OCI-LY7 (cell line): Measurements from ENCODE around the gene CTBP1. TPM values are rescaled to one million over a fixed set of nuclear protein-coding genes. Genes with fewer than 3 reads are reported as not detected.
"Not testable (repeated sequence)": the region's sequence is repeated elsewhere in the genome, so short reads cannot be mapped to it uniquely, and the experiment has no call there.

Source experiments
- BruUV-seq: library from RNA; stranded (reverse); fragments of 400-500 nt; replicated peaks from 2 replicates; lab custom pipeline; 2021; lab: Mats Ljungman, UMichigan
- CTCF ChIA-PET: fragments of 300-600 bp; sonication (Branson Sonifier 250); formaldehyde crosslinking; loops from one replicate; lab custom pipeline; 2022; ENCODE audit warnings: antibody characterized with exemption; ENCODE audit not compliant: unreplicated experiment; lab: Charles Lee
- POLR2A ChIA-PET: fragments of 300-600 bp; sonication (Branson Sonifier 250); formaldehyde crosslinking; loops from one replicate; lab custom pipeline; 2022; ENCODE audit warnings: antibody characterized with exemption; lab: Charles Lee
- DNase-seq: peaks from one replicate; pipeline ENCODE4 v3.0.0-alpha.2; 2015; ENCODE audit warnings: low spot score
- H2AFZ ChIP-seq: fragments of 200-600 bp; sonication (generic), shearing (Covaris generic); 2 replicates; pipeline ENCODE4 v1.6.1; 2014; ENCODE audit warnings: mild to moderate bottlenecking, antibody characterized with exemption, low read length, moderate library complexity
- H3K27ac ChIP-seq: fragments of 200-600 bp; sonication (generic); 2 replicates; pipeline ENCODE4 v1.5.1; 2014; ENCODE audit warnings: mixed run types, low read depth, mild to moderate bottlenecking, moderate library complexity, low read length, inconsistent platforms; ENCODE audit not compliant: poor library complexity, severe bottlenecking
- H3K36me3 ChIP-seq: fragments of 200-600 bp; sonication (generic); 2 replicates; pipeline ENCODE4 v1.6.1; 2014; ENCODE audit warnings: mild to moderate bottlenecking, antibody characterized with exemption, low read length, moderate library complexity, mixed read lengths; ENCODE audit not compliant: insufficient read depth
- H3K4me1 ChIP-seq: fragments of 200-600 bp; sonication (generic); 2 replicates; pipeline ENCODE4 v1.5.1; 2014; ENCODE audit warnings: mild to moderate bottlenecking, low read length; ENCODE audit not compliant: insufficient read depth, poor library complexity, severe bottlenecking
- H3K4me2 ChIP-seq: fragments of 200-600 bp; sonication (generic); 2 replicates; pipeline ENCODE4 v1.6.1; 2014; ENCODE audit warnings: mild to moderate bottlenecking, low read length
- H3K4me3 ChIP-seq: fragments of 200-600 bp; sonication (generic); 2 replicates; pipeline ENCODE4 v1.5.1; 2014; ENCODE audit warnings: mild to moderate bottlenecking, low read depth, low read length; ENCODE audit not compliant: poor library complexity, severe bottlenecking
- H3K79me2 ChIP-seq: fragments of 200-600 bp; sonication (generic); 2 replicates; pipeline ENCODE4 v1.6.1; 2016; ENCODE audit warnings: low read depth, mild to moderate bottlenecking, low read length, moderate library complexity, mixed read lengths; ENCODE audit not compliant: insufficient read depth
- H3K9me2 ChIP-seq: fragments of 200-600 bp; sonication (generic); 2 replicates; pipeline ENCODE4 v1.6.1; 2016; ENCODE audit warnings: mild to moderate bottlenecking, low read length, mixed read lengths; ENCODE audit not compliant: insufficient read depth
- H3K9me3 ChIP-seq: fragments of 200-600 bp; sonication (generic); 2 replicates; pipeline ENCODE4 v1.6.1; 2014; ENCODE audit warnings: mild to moderate bottlenecking, mixed run types, low read length, mixed read lengths
- H4K20me1 ChIP-seq: fragments of 200-600 bp; sonication (generic); 2 replicates; pipeline ENCODE4 v1.6.1; 2014; ENCODE audit warnings: mild to moderate bottlenecking, antibody characterized with exemption, low read length, moderate library complexity, mixed read lengths; ENCODE audit not compliant: insufficient read depth
- CTCF ChIP-seq: fragments of 200-600 bp; sonication (generic); conservative IDR thresholded peaks from 2 replicates; pipeline ENCODE4 v1.5.1; 2014; ENCODE audit warnings: mild to moderate bottlenecking, antibody characterized with exemption, low read length, moderate library complexity, mixed read lengths
- EZH2phosphoT487 ChIP-seq: fragments of 200-600 bp; sonication (generic); IDR thresholded peaks from 2 replicates; pipeline ENCODE4 v1.6.1; 2018; ENCODE audit warnings: low read depth, borderline replicate concordance, mild to moderate bottlenecking, mixed run types, antibody characterized with exemption, low read length, moderate library complexity, mixed read lengths
- intact Hi-C: fragments of 100-400 bp; cut with micrococcal nuclease; formaldehyde crosslinking; loops from one replicate; pipeline ENCODE4 v1.10.0; 2022; ENCODE audit not compliant: unreplicated experiment
- total RNA-seq, 2 experiments: library from RNA; depleted of rRNA in 1 of 2; stranded (reverse); fragments of >200 nt in 1 of 2; shearing (Covaris generic) in 1 of 2; gene quantifications; 2 replicates each; pipeline ENCODE4 v1.2.3, GENCODE V29; 2014 to 2022

CTBP1 gene
- total RNA-seq, 2 experiments from 2014 or later: 238 to 311 TPM

GRCh38 chr4:1239141-1239949 lies 9.6 kb downstream of the CTBP1 start:
- POLR2A ChIA-PET: no interaction called here
- CTCF ChIA-PET: interaction anchor here (0.5 kb wide), 1 partner anchor 49 kb away, joined by 3 read pairs; no protein-coding TSS in a partner anchor
- Histone ChIP-seq H3K9me2 (no peaks in the 10 kb centered on the region), H2AFZ (no peak overlapping the region), H3K4me3 (no peak overlapping the region), H3K36me3 (peaks cover 58% of the 10 kb centered on the region), H3K4me1 (no peaks in the 10 kb centered on the region), H3K79me2 (peaks cover 23% of the 10 kb centered on the region), H3K9me3 (no peaks in the 10 kb centered on the region), H3K27ac (no peak overlapping the region), H3K4me2 (no peak overlapping the region), H4K20me1 (no peaks in the 10 kb centered on the region)
- intact Hi-C loops: no loop called here
- DNase-seq: no peak
- TF ChIP-seq CTCF (no peak), EZH2phosphoT487 (no peak)
- no TSS peak for BruUV-seq

DNA sequence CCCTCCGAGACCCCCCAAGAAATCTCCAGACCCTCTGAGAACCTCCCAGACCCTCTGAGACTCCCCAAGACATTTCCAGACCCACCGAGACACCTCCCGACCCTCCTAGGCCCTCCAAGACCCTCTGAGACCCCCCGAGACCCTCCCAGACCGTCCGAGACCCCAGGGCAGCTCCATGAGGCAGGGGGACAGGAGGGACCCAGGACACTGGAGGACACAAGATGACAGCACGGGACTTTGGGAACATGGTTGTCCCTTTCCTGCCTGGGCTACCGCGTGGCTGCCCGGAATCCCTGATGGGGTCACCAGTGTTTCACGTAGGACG lies 10.3 kb downstream of the CTBP1 start:
- TF ChIP-seq EZH2phosphoT487: no peak
- no peak for TF ChIP-seq CTCF
- Histone ChIP-seq H3K4me2 (no peak overlapping the region), H3K4me1 (no peaks in the 10 kb centered on the region), H2AFZ (no peak overlapping the region), H3K9me2 (no peaks in the 10 kb centered on the region), H3K4me3 (no peak overlapping the region), H3K79me2 (peaks cover 16% of the 10 kb centered on the region; the same call in 1 of the 2 replicates), H4K20me1 (no peaks in the 10 kb centered on the region), H3K9me3 (no peaks in the 10 kb centered on the region), H3K36me3 (peaks cover 65% of the 10 kb centered on the region), H3K27ac (no peak overlapping the region)
- POLR2A ChIA-PET: no interaction called here
- DNase-seq: no peak
- BruUV-seq: no TSS peak
- intact Hi-C loops: no loop called here
- CTCF ChIA-PET: interaction anchor here (0.5 kb wide), 1 partner anchor 50 kb away, joined by 3 read pairs; no protein-coding TSS in a partner anchor

GRCh38 chr4:1237981-1238675 lies 10.8 kb downstream of the CTBP1 start:
- H3K36me3 ChIP-seq: peaks cover 70% of the 10 kb centered on the region
- no peak overlapping the region for H3K27ac ChIP-seq
- no peaks in the 10 kb centered on the region for H3K4me1 ChIP-seq
- ChIA-PET CTCF (interaction anchor here (0.5 kb wide), 1 partner anchor 50 kb away, joined by 3 read pairs; no protein-coding TSS in a partner anchor), POLR2A (no interaction called here)
- H4K20me1 ChIP-seq: no peaks in the 10 kb centered on the region
- H3K9me2 ChIP-seq: no peaks in the 10 kb centered on the region
- DNase-seq: no peak
- intact Hi-C loops: no loop called here
- no peak overlapping the region for H2AFZ ChIP-seq
- no peaks in the 10 kb centered on the region for H3K9me3 ChIP-seq
- H3K4me3 ChIP-seq: no peak overlapping the region
- no peak for TF ChIP-seq CTCF
- TF ChIP-seq EZH2phosphoT487: no peak
- peaks cover 11% of the 10 kb centered on the region; the same call in 1 of the 2 replicates for H3K79me2 ChIP-seq
- H3K4me2 ChIP-seq: no peak overlapping the region
- no TSS peak for BruUV-seq

GRCh38 chr4:1237261-1237660 lies 11.7 kb downstream of the CTBP1 start:
- peaks cover 78% of the 10 kb centered on the region for H3K36me3 ChIP-seq
- intact Hi-C loops, H3K79me2 ChIP-seq, H3K9me2 ChIP-seq, DNase-seq, H2AFZ ChIP-seq, H3K9me3 ChIP-seq, H3K4me3 ChIP-seq, H3K27ac ChIP-seq, H4K20me1 ChIP-seq, CTCF ChIA-PET, H3K4me1 ChIP-seq, POLR2A ChIA-PET, BruUV-seq, H3K4me2 ChIP-seq: not testable (repeated sequence)
